ENCODE results near the gene ZNF3.

DNA sequence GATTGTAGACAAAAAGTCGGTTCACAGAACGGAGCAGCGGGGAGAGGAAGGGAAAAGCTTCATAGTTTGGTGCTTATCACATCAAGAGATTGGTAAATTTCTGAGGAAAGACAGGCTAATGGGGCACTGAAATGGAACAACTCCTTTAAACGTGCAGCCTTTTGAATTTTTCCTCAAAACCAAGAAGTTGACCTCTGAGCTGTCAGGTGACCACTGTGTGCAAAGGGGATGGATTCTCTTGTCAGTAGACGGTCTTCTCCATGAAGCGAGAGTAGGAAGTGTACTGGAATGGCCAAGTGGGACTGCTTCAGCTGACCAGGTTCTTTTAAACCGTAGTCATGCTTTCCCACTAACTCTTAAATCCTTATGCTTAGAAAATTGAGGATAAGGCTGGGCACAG is 43.2 kb downstream of the ZNF3 start:
- TF ChIP-seq, protein P1, sequence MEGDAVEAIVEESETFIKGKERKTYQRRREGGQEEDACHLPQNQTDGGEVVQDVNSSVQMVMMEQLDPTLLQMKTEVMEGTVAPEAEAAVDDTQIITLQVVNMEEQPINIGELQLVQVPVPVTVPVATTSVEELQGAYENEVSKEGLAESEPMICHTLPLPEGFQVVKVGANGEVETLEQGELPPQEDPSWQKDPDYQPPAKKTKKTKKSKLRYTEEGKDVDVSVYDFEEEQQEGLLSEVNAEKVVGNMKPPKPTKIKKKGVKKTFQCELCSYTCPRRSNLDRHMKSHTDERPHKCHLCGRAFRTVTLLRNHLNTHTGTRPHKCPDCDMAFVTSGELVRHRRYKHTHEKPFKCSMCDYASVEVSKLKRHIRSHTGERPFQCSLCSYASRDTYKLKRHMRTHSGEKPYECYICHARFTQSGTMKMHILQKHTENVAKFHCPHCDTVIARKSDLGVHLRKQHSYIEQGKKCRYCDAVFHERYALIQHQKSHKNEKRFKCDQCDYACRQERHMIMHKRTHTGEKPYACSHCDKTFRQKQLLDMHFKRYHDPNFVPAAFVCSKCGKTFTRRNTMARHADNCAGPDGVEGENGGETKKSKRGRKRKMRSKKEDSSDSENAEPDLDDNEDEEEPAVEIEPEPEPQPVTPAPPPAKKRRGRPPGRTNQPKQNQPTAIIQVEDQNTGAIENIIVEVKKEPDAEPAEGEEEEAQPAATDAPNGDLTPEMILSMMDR (IDR thresholded peaks at IDR 0.05), result no peak
- TF ChIP-seq POLR2A (IDR thresholded peaks at IDR 0.05), result no peak
